Keratinocyte (primary cell): ENCODE results near the gene DIO3.

Source experiments
- EZH2 ChIP-seq: IDR thresholded peaks from one replicate; pipeline ENCODE4 v1.6.1; 2012; ENCODE audit warnings: inconsistent platforms, mild to moderate bottlenecking, low read length, moderate library complexity
- TF ChIP-seq, protein P1 (sequence below), 3 experiments: IDR thresholded peaks in 1 of 3; conservative IDR thresholded peaks in 1 of 3; optimal IDR thresholded peaks in 1 of 3; 2 replicates in 2 of 3; 3 replicates in 1 of 3; pipeline versions ENCODE3 to v1.5.1; 2011; ENCODE audit warnings: low read length in 3 of 3, mild to moderate bottlenecking in 3 of 3, moderate library complexity in 2 of 3, control low read depth in 1 of 3, inconsistent platforms in 1 of 3; ENCODE audit not compliant: insufficient read depth in 2 of 3; ENCODE audit errors: extremely low read depth in 1 of 3

DNA sequence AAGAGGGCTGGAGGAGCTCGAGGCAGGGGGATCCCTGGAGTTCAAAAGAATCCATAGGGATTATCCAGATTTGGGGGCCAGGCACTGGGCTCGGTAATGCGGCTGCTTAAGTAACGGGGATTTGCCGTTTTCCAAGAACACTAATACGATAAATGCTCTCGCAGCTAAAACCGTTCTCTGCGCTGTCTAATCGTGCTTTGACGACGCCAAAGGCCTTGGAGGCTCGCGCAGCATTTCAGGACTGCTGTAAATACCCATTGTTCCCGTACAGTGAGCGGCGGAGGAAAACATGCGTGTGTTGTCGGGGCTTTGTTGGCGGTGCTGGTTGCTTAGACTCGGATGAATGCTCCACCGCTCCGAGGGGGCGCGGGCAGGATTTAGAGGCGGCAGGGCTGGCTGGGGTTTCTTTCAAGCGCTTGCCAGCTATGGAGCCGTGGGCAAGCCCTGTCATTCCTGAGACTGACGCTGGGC, 26.2 kb downstream of the DIO3 start:
- TF ChIP-seq, protein P1, sequence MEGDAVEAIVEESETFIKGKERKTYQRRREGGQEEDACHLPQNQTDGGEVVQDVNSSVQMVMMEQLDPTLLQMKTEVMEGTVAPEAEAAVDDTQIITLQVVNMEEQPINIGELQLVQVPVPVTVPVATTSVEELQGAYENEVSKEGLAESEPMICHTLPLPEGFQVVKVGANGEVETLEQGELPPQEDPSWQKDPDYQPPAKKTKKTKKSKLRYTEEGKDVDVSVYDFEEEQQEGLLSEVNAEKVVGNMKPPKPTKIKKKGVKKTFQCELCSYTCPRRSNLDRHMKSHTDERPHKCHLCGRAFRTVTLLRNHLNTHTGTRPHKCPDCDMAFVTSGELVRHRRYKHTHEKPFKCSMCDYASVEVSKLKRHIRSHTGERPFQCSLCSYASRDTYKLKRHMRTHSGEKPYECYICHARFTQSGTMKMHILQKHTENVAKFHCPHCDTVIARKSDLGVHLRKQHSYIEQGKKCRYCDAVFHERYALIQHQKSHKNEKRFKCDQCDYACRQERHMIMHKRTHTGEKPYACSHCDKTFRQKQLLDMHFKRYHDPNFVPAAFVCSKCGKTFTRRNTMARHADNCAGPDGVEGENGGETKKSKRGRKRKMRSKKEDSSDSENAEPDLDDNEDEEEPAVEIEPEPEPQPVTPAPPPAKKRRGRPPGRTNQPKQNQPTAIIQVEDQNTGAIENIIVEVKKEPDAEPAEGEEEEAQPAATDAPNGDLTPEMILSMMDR (optimal IDR thresholded peaks at IDR 0.05 in 1 of 3, IDR thresholded peaks at IDR 0.05 in 1 of 3, conservative IDR thresholded peaks at IDR 0.05 in 1 of 3; ENCODE audit: extremely low read depth in 1 of 3, insufficient read depth in 2 of 3, low read length in 3 of 3): no peak
- no peak for TF ChIP-seq EZH2
